Fibroblast of lung (primary cell): ENCODE results near the gene GHRH.

Experiments used
- CTCF ChIP-seq, 2 donors: IDR thresholded peaks in 1 of 2; conservative IDR thresholded peaks in 1 of 2; 1 replicate in 1 of 2; 2 replicates in 1 of 2; pipeline ENCODE4 v1.5.1; 2011 to 2012; ENCODE audit warnings: low read length in 2 of 2, control low read depth in 1 of 2, inconsistent platforms in 1 of 2, low read depth in 1 of 2, mild to moderate bottlenecking in 1 of 2
- EZH2 ChIP-seq: IDR thresholded peaks from 2 replicates; pipeline ENCODE4 v1.5.1; 2012; ENCODE audit warnings: low read length, control low read depth, mild to moderate bottlenecking; ENCODE audit errors: missing control alignments

- TF ChIP-seq CTCF (conservative IDR thresholded peaks at IDR 0.05 in 1 of 2, IDR thresholded peaks at IDR 0.05 in 1 of 2; ENCODE audit: low read depth in 1 of 2, low read length in 2 of 2) (no peak), EZH2 (no peak)
Observed at GRCh38 chr20:37218441-37218840, 43.2 kb downstream of the GHRH start.
